ENCODE measurements around the gene PCNX2.
"Not testable (repeated sequence)": the region's sequence is repeated elsewhere in the genome, so short reads cannot be mapped to it uniquely, and the experiment has no call there.

PCNX2 gene

DNA sequence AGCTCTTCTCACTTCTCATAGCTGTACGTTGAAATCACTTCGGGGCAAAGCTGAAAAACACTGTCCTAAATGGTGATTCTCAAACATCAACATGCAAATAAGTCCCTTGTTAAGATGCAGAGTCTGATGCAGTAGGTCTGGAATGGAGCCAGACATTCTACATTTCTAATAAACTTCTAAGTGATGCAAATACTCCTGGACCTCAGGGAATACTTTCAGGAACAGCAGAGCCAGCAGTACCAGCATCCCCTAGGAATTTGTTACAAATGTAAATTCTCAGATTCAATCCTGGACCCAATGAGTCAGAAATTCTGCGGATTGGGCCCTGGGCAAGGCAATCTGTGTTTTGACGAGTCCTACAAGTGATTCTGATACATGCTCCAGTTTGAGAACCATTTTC lies 152.3 kb downstream of the PCNX2 start:
- DNase-seq: no peak

DNA sequence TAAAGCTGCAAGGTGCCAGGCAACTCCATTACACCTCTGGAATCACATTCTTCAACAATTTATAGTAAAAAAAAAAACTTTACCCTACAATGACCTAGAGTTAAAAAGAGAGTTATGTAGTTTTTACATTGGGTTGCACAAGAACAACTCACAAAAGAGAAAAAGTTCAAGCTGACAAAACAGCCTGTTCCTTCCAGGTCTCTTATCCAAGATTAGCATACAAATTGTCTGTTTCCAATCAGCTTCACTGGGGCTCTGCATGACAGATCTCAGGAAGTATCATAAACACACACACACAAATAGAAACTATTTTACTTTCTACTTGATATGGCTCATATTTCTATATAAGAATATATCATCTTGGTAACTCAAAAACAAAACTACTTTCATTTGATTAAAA lies 154.6 kb downstream of the PCNX2 start:
- DNase-seq: no peak

DNA sequence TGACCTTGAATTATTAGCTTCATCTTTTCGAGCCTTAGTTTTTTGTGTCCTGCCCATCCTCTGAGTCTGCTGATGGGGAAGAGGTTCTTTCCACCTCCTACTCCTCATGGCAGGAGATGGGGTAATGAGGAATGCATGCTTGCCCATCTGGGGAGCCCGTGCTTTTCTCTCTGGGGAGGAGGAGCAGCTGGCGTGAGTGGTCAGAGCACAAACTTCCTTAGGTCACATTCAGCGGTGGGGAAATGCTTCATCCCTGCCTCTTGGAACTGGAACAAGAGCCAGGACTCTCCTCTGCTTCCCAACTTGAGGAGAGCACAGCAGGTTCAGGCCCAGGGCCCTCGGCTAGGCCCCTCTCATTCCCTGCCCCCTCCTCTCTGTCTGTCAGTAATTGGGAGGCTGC lies 155.0 kb downstream of the PCNX2 start:
- DNase-seq: no peak

DNA sequence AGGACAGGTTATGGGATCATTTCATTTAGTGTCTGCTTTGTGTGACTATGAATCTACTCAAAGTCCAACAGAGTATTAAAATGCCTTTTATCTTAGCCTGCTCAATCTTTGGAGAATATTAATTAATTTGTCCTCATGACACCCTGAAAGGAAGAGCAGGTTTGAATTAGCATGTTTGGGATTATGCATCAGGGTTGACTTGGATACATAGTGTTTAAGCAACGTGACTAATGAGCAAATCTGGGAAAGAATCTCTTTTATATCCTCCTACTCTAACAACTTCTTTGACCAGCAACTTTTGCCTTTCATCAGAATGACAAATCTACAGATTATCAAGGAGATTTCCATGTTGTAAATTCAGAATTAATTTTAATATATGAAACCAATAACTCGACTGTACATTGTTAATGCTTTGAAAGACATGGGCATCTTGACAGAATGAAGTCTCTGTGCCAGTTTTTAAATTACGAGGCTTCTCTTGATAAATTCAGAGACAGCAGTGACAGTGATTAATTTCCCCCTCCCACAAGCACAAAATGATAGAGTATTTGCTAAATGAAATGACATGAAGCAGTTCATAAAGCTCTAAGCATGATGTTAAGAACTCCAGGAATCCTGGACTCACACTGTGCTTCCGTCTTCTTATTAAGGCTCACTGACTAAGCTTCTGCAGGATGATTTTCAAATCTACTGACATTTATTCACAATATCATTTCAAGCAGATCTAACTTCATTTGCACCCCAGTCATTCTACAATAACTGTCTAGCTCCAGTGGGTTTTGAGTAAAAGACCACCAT lies 156.5 kb downstream of the PCNX2 start:
- no peak for DNase-seq

- no peak for DNase-seq
Observed at GRCh38 chr1:233135833-233136232, 159.7 kb downstream of the PCNX2 start.

DNA sequence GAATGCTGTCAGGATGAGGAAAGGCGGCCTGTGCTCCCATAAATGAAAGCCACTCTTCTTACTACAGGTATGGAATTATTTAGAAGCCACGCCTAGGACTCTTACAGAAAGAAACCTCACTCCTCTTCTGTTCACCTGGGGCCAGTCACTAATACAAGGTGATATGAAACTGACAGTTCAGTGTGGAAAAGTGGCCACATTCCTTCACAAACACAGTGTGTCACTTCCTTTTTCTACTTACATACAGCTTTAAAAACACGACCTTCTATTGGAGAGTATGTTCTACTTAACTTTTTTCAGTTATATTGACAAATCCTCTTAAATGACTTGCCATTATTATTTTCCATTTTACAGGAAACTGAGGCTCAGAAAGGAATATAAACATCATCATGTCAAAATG lies 163.1 kb downstream of the PCNX2 start:
- DNase-seq: no peak

GRCh38 chr1:233129031-233129430 lies 166.5 kb downstream of the PCNX2 start:
- DNase-seq: not testable (repeated sequence)

GRCh38 chr1:233127157-233127556 lies 168.4 kb downstream of the PCNX2 start:
- no peak for DNase-seq

- DNase-seq: no peak
Observed at GRCh38 chr1:233122779-233123178, 172.7 kb downstream of the PCNX2 start.

- no peak for DNase-seq
Observed at GRCh38 chr1:233121947-233122559, 173.5 kb downstream of the PCNX2 start.

DNA sequence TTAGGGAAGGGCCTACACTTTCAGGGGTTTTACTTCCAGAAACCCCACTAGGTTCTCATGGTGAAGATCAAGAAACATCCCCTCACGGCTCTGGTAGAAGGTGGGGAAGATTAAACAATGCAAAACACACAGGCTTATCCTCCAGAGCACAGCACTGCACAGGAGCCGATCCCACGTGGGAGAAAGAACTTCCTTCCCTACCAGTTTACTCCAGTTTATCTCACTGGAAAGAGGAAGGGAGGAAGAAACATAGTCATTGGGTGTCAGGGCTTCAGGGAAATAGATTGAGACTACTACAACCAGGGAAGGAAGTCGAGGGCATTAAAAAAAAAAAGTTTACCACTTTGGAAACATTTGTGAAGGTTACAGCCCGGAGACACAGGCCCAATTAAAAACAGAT lies 180.7 kb downstream of the PCNX2 start:
- DNase-seq: peak; percentile 87

DNA sequence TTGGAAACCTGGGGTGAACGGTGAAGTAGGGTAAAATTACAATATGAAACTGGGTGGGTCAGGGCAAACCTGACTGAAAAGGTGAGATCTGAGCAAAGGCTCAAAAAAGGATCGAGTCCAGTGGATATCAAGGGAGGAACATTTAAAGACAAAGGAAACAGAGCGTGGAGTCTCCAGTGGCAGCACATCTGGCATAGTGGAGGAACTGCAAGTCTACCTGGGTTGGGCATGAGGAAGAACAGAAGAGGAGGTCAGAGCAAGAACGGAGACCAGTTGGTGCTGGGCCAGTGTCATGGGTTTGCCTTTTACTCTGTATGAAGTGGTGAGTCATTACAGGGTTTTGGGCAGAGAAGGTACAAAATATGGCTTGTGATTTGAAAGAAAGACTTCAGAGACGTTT lies 181.4 kb downstream of the PCNX2 start:
- peak; percentile 54 for DNase-seq

- peak; percentile 98 for DNase-seq
Observed at GRCh38 chr1:233113009-233113879, 182.3 kb downstream of the PCNX2 start.

DNA sequence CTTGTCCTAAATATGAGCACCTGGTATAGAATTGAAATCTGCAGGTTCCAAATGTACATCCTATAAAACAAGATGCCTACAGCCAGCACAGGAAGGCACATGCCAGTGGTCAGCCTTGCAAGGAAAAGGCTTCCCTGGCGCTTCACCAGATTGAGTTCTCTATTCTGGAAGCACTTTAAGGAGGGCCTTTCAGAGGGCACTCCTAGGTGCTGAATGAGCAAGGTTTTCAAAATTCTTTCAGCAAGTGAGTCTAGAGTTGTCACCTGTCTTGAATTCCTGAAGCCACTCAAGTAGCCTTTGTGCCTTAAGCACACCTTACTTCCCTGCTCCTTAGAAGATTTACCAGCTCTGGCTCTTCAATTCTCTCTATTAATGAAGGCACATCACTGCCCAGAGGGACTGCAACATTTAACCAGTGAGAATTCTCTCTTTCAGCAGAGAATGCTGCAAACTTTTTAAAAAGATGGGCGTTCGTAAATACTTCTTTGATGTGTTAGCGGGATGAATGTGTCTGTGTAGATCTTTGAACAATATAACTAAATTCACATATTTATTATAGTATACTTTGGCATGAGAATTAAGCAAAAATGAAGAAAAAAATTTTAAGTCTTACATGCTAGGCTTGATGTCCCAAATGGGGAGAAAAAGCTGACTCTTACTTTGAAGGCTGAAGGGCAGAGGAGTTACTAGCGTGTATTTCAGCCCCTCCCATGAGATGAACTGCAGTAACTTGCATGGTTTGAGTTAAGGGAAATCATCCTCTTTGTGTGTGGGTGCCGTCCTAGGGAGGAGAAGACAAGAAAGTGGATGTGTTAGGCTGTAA lies 183.1 kb downstream of the PCNX2 start:
- DNase-seq: no peak

DNA sequence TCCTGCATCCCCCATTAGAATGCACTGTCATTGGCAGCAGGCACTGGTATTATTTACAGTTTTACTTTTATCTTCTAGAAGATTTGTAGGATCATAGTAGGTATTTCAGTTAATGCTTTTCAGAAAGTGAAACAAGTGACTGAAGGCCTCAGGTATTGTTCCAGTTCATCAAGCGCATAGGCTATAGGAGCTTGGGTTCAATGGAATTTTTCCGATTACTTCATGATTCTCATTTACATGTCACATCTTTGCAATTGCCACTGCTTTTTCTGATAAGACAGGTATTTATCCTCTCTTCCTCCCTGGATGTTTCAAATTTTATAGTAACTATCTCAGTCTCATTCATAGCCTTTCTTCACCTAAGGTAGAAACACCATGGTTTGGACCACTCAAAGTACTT lies 183.8 kb downstream of the PCNX2 start:
- DNase-seq: no peak

GRCh38 chr1:233109096-233109495 lies 186.4 kb downstream of the PCNX2 start:
- no peak for DNase-seq

DNA sequence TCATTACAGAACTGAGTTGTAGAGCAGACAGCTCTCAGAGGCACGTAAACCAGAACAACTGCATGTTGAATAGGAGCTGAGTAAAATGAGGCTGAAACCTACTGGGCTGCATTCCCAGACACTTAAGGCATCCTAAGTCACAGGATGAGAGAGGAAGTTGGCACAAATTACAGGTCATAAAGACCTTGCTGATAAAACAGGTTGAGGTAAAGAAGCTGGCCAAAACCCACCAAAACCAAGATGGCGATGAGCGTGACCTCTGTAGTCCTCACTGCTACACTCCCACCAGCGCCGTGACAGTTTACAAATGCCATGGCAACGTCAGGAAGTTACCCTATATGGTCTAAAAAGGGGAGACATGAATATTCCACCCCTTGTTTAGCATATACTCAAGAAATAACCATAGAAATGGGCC lies 187.8 kb downstream of the PCNX2 start:
- DNase-seq: not testable (repeated sequence)

GRCh38 chr1:233107130-233107660 lies 188.3 kb downstream of the PCNX2 start:
- no peak for DNase-seq

- DNase-seq: no peak
Observed at GRCh38 chr1:233105225-233105624, 190.3 kb downstream of the PCNX2 start.

DNA sequence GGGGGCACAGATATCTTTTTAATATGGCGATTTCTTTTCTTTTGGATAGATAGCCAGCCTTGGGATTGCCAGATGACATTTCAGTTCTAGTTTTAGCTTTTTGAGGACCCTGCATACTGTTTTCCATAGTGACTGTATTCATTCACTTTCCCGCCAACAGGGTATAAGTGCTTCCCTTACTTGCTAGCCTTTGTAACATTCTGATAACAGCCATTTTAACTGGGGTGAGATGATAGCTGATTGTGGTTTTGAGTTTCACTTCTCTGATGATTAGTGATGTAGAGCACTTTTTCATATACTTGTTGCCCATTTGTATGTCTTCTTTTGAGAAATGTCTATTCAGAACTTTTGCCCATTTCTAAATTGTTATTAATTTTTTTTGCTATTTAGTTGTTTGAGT lies 193.2 kb downstream of the PCNX2 start:
- peak; percentile 63 for DNase-seq

GRCh38 chr1:233097959-233098580 lies 197.5 kb downstream of the PCNX2 start:
- DNase-seq: no peak

- no peak for DNase-seq
Observed at GRCh38 chr1:233097546-233097945, 198.0 kb downstream of the PCNX2 start.
